ENCODE measurements around the gene SRRM4.
"Not testable (repeated sequence)": the region's sequence is repeated elsewhere in the genome, so short reads cannot be mapped to it uniquely, and the experiment has no call there.

SRRM4 gene

DNA sequence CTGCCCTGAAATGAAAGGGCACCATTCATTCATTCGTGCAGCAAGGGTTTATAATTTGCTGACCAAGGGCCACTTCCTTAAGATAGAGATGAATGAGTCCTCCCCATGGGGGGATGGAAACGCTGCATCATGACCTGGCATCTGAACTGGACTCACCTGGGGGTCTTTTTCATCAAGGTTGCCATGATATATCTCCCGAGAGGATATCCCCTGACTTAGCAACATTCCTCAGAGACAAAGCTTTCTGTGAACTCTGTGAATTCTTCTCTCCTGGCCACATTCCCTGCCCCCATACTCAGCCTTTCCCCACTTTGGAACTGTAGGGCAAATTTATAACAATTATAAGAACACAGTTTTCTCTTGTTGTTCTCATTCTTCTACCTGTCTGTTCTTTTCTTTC is 30.8 kb downstream of the SRRM4 start:
- no peak for DNase-seq

DNA sequence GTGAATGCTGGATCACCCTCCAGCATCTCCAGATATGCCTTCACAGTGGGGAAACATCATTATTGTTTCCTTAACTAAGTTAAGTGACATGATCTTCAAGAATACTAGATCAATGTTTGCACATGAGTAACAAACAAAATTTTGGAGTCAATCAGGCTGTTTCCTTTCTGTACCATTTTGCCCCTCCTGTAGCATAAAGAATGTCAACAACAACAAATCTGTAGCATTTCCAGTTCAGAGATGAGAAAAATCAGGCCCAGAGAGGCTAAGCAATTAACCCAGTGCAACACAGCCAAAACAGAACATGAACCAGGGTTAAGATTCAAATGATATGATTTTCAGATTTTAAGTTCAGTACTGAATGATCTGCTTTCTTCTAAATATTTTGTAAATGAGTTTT is 31.7 kb downstream of the SRRM4 start:
- no peak for DNase-seq

DNA sequence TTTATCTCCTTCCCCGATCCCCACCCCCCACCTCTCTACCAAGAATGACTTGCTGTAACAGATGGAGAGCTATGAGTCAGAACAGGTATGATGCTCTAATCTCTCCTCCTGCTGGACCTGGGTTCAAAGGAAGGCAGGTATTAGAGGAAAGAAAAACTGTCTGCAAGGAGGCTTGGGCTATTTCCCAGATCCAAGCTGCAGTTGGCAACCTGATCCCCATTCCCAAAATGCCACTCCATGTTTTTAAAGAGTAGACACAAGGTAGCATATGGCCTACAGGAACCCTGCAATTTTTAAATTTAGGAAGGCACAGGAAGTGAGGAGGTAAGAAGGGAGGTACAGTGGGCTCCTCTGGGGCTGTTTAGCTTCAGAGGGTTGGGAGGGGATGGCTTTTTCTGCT is 33.0 kb downstream of the SRRM4 start:
- peak; percentile 79 for DNase-seq

DNA sequence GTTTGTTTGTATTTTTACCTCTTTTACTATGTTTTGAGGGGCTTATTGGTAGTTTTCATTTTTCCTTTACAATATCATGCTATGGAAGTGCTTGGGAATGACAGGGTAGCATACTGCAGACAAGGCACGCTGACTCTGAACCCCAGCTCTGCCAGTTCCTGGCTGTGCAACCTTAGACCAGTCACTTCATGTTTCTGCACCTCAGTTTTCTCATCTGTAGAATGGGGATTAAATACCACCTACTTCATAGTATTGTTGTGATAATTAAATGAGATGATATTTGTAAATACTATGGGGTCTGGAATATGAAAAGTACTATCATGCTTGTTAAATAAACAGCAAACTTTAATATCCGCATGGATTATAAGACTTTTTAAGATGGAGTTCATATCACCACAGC is 35.4 kb downstream of the SRRM4 start:
- no peak for DNase-seq

DNA sequence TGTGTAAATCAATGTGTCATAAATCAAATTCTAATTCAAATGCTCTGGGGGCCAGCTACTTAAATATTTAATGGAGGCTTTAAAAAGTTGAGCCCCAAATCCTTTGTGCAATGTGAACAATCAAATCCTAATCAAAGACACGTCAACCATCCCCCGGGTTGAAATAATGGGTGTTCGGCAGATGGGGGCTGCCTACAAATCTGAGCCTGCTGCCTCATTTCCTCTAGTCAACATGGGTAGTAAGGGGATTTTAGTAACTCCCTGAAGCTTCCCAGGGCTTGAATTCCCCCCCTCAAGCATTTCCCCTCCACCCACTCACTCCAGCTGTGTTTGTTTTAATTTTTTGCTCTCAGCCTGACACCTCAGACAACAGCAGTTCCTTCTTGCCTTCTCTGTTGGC is 37.8 kb downstream of the SRRM4 start:
- DNase-seq: peak; percentile 16

DNA sequence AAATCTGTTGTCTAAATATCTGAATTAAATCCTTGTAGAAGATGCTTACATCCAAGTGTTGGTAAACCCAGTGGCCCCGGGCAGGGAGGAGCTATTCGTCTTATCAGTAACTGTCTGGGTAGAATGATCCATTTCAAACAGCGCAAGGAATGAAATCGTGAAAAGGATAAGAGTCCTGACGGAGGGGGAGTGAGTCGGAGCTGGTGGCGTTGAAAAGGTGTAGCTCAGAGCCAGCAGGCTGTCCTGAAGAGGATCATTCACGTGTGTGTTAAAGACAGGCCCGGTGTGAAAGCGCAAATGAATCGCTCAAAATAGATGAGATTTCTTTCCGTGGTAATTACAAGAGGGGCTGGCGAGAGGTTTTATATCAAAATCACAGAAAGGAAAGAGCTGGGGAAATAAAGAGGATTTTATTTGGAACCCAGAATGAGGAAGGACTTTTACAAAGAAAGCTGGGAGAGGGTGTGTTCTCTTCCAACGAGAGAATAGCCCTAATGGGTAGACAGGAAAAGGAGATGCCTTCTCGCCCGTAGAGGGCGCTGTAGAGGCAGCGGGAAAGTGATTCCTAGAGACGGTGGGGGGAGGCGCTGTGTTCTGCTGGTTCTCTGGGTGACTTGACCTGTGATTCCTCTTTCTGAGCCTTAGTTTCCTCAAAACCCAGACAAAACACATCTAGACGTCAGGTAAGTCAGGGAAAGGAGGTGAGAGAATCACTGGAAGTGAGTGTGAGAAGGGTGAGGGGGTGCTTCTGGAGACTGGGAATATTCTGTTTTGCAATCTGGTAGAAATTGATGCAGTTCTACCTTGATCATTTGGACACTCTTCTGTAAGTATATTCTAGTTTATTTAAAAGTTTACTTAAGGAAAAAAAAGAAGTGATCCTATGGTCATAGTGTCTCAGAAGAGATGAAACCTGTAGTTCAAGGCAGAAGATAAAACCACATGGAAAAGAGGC is 39.3 kb downstream of the SRRM4 start:
- DNase-seq: no peak

DNA sequence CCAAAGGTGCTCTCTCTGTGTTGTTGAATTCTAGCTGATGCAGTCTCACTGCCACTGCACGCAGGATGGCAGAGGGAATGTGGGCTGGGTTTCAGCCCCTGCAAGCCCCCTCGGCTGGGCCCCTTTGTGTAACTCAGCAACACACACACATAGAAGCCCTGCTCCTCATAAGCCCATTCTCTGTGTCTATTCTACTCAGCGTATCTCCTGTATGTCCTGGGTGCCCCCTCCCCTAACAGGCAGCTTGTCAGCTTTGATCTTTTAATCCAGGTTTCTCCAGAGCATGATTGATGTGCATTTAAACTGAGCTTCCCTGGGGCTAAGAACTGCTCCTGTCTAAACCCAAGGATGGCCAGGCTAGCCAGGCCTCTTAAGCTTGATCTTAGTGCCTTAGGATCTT is 43.0 kb downstream of the SRRM4 start:
- DNase-seq: no peak

DNA sequence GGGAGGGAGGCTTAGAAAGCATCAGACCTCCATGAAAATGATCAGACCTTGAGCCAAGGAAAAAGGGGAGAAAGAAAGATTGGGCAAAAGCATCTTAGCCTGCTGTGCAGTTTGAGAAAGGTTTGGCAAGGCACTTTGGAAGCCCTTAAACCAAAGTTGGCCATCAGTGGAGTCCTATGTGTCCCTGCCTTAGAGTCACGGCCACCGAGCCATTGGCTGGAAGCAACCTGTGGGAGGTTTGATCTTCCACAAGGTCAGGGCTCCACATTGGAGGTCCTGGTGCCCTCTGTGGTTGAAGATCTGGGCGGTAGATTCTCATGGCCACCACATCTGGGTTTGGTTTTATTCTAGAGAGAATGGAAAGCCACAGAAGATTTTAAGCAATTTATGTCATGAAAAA is 44.4 kb downstream of the SRRM4 start:
- no peak for DNase-seq

DNA sequence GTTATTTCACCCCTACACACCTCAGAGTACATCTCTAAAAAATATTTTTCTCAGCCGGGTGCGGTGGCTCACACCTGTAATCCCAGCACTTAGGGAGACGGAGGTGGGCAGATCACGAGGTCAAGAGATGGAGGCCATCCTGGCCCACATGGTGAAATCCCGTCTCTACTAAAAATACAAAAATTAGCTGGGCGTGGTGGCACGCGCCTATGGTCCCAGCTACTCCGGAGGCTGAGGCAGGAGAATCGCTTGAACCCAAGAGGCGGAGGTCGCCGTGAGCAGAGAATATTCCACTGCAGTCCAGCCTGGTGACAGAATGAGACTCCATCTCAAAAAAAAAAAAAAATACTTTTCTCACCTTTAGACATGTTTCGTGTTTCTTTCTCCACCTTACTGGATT is 52.0 kb downstream of the SRRM4 start:
- not testable (repeated sequence) for DNase-seq

DNA sequence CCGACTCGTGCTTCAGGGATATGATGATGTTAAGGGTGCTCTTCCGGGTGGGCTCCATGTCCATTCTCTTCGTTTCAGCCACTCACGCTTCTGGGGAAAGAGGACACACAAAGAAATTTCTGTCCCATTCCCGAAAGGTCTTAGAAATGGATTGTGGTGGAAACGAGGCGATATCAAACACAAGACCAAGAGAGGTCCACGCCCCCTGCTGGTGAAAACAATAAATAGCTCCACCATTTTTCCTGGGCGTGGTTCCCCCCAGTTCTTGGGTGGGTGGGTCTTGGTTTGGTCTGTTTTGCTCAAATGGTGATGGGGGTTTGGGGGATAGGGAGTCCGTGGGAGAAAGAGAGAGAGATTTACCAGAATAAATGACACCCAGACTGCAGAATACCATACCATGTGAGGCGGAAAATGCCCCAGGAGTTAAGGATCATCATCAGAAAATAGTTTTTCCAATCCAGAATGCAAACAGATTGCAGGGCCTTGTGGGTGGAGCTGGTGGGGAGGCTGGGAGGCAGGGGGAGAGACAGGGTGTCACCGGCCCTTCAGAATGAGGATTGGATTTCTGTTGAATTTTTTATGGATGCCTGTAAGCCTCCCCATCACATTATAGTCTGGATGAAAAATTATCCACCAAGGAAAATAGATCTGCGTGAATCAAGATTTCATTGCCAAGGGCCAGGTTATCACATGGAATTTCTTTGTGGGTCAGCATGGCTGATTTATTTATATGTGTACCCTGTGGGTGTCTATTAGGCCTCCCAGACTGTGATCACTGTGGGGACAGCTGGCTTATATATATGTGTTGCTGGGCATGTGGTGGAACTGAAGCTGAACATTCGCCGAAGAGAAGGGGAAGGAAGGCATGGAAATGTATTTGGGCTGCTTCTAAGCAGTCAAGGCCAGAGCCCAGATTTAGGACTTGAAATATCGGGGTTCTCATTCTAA is 55.8 kb downstream of the SRRM4 start:
- DNase-seq: no peak

DNA sequence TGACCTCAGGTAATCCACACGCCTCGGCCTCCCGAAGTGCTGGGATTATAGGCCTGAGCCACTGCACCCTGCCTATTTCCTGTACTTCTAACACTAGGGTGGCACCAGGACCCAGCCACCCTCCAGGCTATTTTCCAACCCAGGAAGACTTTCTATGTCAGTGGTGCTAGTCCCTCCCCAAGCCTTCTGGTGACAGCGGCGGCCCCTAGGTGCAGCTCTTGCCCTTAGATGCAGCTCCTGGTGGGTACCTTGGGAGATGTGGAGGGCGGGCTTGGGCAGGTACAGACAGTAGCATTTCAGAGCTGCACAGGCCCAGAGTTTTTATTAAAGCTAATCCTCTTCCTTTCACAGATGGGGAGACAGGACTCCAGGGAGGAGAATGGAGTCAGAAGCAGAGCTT is 62.8 kb downstream of the SRRM4 start:
- no peak for DNase-seq

DNA sequence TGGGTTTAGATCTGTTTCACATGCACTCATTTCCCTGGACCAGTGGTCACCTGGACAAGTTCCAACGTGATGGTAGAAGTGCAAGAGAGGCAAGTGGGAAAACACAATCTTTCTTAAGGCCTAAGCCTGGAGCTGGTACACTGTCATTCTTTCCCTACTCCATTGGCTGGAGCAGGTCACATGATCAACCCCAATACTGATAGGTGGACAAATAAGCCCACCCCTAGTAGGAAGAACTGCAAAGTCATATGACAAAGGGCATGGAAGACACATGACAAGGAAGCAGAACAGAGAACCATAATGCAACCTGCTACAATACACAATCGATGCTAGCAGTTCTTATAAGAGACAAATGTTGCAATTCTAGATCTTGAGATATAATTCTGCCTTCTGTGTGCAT is 66.3 kb downstream of the SRRM4 start:
- no peak for DNase-seq

DNA sequence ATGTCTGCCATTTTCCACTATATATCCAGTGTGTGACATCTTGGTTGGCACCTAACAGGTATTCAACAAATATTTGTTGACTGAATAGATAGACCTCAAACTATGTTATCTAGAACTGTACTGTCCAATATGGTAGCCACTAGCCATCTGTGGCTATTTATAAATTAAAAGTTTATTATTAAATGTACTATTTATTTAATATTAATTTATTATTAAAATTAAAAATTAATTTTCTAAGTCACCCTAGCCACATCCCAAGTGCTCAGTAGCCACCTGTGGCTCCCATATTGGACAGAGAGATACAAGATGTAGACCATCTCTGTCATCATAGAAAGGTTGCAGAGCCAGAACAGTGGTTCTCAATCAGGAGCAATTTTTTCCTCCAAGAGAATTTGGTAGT is 69.3 kb downstream of the SRRM4 start:
- DNase-seq: no peak

DNA sequence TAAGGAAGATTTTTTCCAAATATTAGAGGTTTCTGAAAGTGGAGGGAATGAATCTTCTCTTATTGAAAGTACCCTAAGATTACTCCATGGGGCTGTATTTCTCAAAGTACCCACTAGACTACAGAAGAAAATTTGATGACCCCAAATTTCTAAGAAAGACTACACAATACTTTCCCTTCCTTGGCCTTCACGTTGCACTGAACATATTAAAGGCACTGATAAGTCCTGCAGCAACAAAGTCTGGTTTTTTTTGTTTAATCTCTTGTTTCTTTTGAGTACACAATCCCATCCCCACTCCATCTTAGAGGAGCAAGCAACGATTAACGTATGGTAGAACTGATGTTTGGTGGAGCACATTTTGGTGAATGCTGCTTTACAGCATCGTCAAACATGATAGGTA is 70.1 kb downstream of the SRRM4 start:
- DNase-seq: no peak

DNA sequence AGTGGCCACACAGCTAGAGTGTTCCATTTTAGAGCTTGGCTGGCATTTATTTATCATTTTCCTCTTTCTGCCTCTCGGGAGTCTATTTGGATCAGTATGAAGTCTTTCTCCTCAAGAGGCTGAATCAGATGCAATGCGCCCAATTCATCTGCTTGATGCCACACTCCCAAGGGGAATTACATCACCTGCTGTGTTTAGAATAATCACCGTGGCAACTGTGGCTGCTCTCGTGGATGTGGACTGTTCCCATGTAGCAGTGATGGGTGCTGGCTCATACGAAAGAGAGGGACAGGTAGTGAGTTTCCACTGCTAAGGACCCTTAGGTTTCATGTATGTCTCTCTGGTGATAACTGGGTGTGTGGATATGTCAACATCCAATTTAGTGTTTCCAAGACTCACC is 70.7 kb downstream of the SRRM4 start:
- no peak for DNase-seq

DNA sequence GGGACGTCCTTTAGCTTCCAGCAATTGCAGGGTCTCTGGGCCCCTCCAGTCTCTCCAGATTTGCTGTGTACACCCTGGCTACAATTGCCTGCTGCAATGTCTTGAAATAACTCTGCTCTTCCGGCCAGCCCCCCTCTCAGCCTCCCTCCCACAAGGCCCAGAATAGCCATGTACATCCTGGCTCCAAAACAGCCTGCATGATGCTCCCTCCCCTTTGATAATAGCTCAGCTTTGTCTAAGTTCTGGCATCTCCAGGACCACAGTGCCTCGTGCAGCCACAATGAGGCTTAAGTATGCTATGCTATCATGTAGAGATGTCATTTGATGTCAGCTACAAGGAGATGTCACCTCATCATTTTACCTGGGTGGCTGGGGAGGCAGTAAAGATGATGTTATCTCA is 74.6 kb downstream of the SRRM4 start:
- DNase-seq: no peak

DNA sequence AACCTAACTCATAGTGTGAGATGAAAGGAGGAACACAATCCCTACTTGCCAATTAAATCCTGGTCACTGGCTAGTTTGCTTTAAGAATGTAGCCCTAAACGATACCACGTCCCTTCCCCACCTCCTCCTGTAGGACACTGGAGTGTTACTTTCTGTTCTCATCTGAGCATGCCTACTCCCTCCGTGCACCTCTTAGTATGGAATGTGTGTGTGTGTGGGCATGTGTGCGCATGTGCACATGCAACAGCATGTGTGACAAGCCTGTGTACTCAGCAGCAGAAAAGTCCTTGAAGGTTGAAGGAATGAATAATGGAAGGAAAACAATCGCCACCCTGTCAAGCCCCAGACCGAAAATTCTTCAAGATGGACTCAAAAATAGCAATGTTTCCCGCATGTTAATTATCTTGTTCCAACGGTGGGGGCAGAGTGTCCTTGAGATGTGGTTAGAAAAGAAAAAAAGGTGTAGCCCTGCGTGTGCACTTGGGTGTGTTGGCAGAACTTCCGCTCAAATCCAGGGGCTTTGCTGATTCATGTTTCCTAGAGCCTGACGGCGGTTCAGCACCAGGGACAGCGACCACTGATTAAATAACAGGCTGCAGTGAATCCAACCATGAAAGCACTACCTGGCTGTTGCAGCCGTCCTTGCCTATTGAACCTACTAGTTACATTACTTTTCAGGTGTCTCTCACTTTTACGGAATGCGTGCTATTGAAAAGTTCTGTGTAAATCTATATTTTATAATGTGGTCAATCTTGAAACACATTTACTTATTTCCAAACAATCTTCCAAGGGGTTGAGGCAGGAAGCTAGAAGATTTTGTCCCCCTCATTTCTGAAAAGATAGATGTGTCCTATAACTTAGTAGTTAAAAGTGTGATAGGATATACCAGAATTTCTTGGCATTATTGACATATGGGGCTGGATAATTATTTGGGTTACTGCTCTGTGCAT is 79.8 kb downstream of the SRRM4 start:
- DNase-seq: no peak

DNA sequence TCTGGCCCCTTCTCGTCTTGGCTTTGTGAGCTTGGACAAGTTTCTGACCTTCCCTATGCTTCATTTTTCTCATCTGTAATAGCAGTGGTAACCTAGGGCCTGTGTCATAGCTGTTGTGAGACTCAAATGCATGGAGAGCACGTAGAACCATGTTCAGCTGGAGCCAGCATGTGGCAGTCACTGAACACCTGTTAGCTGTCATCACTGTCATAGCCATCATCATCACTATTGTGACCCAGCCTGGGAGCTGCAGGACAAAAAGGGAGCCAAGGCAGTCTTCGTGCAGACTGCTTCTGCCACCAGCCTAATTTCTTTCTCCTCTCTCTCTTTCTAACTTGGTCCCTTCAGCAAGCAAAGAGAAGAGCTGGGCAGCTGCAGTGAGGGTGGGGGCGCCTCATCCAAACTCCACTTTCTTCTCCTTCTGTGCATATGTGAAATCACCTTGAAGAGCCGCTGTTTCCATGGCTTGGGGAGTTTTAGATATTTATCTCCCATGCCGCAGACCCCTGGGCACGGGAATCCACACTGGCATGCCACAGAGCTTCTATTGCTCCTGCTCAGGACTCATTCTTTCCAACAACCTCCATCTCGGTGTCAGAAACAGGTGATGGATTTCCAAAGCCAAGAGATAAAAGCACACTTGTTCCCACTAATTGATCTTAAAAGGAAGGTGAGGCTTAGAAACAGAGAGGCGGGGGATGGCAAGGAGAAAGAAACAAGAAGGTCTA is 87.0 kb downstream of the SRRM4 start:
- no peak for DNase-seq

DNA sequence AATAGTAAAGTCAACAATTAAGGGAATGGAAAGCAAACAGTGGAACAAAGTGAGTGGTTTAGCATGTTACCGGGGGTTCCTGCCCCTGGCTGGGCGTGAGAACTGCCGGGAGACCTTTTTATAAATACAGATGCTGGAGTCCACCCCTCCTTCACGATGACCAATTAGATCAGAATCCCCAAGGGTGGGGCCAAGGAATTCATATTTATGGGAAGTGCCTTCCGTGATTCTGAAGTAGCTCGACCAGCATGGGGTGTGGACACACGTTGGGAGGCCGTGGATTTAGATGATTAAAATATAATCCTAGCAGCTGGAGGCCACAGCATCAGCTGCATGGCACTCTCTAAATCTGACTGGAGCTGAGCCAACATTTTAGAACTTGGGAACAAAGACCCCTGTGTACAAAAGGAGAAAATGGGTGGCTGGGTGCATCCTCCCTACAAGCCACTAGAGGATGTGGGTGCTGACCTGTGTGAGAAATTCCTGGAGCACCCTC is 87.9 kb downstream of the SRRM4 start:
- peak; percentile 36 for DNase-seq

DNA sequence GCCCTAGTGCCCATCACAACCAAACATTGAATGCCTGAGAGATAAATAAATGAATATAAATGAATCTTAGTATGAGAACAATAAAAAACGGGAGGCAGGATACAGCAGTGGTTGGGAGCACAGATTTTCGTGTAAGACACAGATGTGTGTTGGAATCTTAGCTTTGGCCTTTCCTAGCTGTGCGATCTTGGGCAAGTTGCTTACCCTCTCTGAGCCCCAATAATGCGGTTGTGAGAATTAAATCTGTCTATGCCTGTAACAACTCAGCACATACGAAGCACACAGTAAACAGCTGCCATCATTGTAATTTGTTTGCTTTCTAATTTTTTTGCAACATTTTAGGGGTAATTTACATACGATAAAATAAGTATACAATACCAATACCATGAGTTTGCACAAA is 89.8 kb downstream of the SRRM4 start:
- DNase-seq: no peak

DNA sequence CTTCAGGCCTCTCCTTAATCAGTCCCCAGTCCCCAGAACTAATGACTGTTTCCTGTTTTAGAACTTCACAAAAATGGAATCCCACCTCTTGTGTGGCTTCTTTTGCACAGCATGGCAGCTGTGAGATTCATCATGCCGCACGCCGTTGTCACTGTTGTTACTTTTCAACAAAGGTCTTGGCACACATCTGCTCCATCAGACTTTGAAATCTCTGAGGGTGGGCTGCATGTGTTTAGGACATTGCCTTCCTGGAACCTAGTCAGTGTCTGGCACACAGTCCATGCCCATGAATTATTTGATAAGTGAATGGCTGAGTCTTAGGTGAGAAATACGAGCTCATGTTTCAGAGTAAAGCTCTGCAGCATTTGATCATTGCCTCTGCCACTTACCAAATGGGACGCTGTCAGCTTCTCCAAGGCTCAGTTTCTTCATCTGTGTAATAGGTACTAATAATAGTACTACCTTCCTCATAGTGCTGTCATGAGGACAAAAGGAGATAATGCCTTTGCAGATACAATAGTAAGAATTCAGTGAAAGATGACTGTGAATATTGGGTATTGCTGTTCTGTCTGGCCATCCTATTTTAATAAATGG is 90.4 kb downstream of the SRRM4 start:
- no peak for DNase-seq

Measured in NCI-H524 treated with DMSO at 0.1 percent for 48 hours (cell line).